HS-5 (cell line): ENCODE data around the gene ERBB4.

Experiments
- DNase-seq: peaks from one replicate; pipeline ENCODE4 v3.0.0-alpha.2; 2012; ENCODE audit warnings: low read depth

ERBB4 gene

GRCh38 chr2:212538305-212539071, at the start of gene ERBB4:
Gene ERBB4 (minus strand): TSS chr2:212538802. CDS start chr2:212538530, 272 bp downstream.
- no peak for DNase-seq

- DNase-seq = peak; percentile 15
These were observed 41.5 kb upstream of the ERBB4 start for GRCh38 chr2:212580117-212580516.

GRCh38 chr2:212556296-212556695, 17.7 kb upstream of the ERBB4 start:
- no peak for DNase-seq

- DNase-seq = no peak
These were observed 15.6 kb upstream of the ERBB4 start for GRCh38 chr2:212554233-212554632.

GRCh38 chr2:212549941-212550340, 11.3 kb upstream of the ERBB4 start:
- DNase-seq = no peak

GRCh38 chr2:212549463-212549862, 10.9 kb upstream of the ERBB4 start:
- DNase-seq = no peak

- peak; percentile 35 for DNase-seq
These were observed 9.8 kb upstream of the ERBB4 start for GRCh38 chr2:212548455-212548819.

GRCh38 chr2:212547716-212548454, 9.3 kb upstream of the ERBB4 start:
- no peak for DNase-seq

GRCh38 chr2:212546669-212547068, 8.1 kb upstream of the ERBB4 start:
- DNase-seq = no peak

GRCh38 chr2:212540341-212540740, 1.7 kb upstream of the ERBB4 start:
- DNase-seq = no peak

- no peak for DNase-seq
These were observed 674 bp upstream of the ERBB4 start for GRCh38 chr2:212539072-212539880.

GRCh38 chr2:212537726-212538304, 787 bp downstream of the ERBB4 start:
- DNase-seq = no peak

- DNase-seq = no peak
These were observed 1.5 kb downstream of the ERBB4 start for GRCh38 chr2:212536817-212537725.

- no peak for DNase-seq
These were observed 2.4 kb downstream of the ERBB4 start for GRCh38 chr2:212535996-212536816.

- DNase-seq = no peak
These were observed 4.3 kb downstream of the ERBB4 start for GRCh38 chr2:212534336-212534735.

- no peak for DNase-seq
These were observed 6.0 kb downstream of the ERBB4 start for GRCh38 chr2:212532585-212532984.

- DNase-seq = no peak
These were observed 6.5 kb downstream of the ERBB4 start for GRCh38 chr2:212532087-212532486.

GRCh38 chr2:212531499-212531898, 7.1 kb downstream of the ERBB4 start:
- no peak for DNase-seq

- no peak for DNase-seq
These were observed 7.6 kb downstream of the ERBB4 start for GRCh38 chr2:212530991-212531390.

- DNase-seq = no peak
These were observed 8.2 kb downstream of the ERBB4 start for GRCh38 chr2:212530373-212530772.
